ENCODE measurements around the gene TENM4. TPM values are rescaled to one million over a fixed set of nuclear protein-coding genes. Genes with fewer than 3 reads are reported as not detected.

The TENM4 gene
- total RNA-seq, 1 experiment from 2014 or later, result 25.0 TPM

- TF ChIP-seq ATF6 (CRISPR knock-in tag; IDR thresholded peaks at IDR 0.05), result no peak
These were observed 667.8 kb downstream of the TENM4 start (continued) for GRCh38 chr11:78773077-78773476.

- Mint-ChIP-seq H3K36me3 (no peaks in the 10 kb centered on the region), H3K27me3 (ENCODE audit: low read depth) (no peaks in the 10 kb centered on the region), H3K4me1 (no peaks in the 10 kb centered on the region), H3K9me3 (no peaks in the 10 kb centered on the region), H3K4me3 (no peak overlapping the region), H3K27ac (no peak overlapping the region)
- no peak for ATAC-seq
- ChIA-PET CTCF (no interaction called here), POLR2A (no interaction called here)
- TF ChIP-seq TCF7 (CRISPR knock-in tag; IDR thresholded peaks at IDR 0.05; ENCODE audit: low read depth), result no peak
- TF ChIP-seq NR3C1 (CRISPR knock-in tag; conservative IDR thresholded peaks at IDR 0.05; ENCODE audit: low read depth), result no peak
- no peak for TF ChIP-seq AR (CRISPR knock-in tag; IDR thresholded peaks at IDR 0.05)
- TF ChIP-seq NFE2L1 (CRISPR knock-in tag; IDR thresholded peaks at IDR 0.05), result no peak
- TF ChIP-seq ATF3 (CRISPR knock-in tag; conservative IDR thresholded peaks at IDR 0.05), result no peak
- TF ChIP-seq, protein P1, sequence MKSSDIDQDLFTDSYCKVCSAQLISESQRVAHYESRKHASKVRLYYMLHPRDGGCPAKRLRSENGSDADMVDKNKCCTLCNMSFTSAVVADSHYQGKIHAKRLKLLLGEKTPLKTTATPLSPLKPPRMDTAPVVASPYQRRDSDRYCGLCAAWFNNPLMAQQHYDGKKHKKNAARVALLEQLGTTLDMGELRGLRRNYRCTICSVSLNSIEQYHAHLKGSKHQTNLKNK (CRISPR knock-in tag; IDR thresholded peaks at IDR 0.05), result no peak
- TF ChIP-seq, protein P2, sequence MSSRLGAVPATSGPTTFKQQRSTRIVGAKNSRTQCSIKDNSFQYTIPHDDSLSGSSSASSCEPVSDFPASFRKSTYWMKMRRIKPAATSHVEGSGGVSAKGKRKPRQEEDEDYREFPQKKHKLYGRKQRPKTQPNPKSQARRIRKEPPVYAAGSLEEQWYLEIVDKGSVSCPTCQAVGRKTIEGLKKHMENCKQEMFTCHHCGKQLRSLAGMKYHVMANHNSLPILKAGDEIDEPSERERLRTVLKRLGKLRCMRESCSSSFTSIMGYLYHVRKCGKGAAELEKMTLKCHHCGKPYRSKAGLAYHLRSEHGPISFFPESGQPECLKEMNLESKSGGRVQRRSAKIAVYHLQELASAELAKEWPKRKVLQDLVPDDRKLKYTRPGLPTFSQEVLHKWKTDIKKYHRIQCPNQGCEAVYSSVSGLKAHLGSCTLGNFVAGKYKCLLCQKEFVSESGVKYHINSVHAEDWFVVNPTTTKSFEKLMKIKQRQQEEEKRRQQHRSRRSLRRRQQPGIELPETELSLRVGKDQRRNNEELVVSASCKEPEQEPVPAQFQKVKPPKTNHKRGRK (CRISPR knock-in tag; IDR thresholded peaks at IDR 0.05; ENCODE audit: borderline replicate concordance), result no peak
- no peak for TF ChIP-seq TP53 (CRISPR knock-in tag; IDR thresholded peaks at IDR 0.05)
- TF ChIP-seq, protein P3, sequence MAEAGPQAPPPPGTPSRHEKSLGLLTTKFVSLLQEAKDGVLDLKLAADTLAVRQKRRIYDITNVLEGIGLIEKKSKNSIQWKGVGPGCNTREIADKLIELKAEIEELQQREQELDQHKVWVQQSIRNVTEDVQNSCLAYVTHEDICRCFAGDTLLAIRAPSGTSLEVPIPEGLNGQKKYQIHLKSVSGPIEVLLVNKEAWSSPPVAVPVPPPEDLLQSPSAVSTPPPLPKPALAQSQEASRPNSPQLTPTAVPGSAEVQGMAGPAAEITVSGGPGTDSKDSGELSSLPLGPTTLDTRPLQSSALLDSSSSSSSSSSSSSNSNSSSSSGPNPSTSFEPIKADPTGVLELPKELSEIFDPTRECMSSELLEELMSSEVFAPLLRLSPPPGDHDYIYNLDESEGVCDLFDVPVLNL (CRISPR knock-in tag; IDR thresholded peaks at IDR 0.05; ENCODE audit: borderline replicate concordance, low read depth), result no peak
- TF ChIP-seq, protein P4, sequence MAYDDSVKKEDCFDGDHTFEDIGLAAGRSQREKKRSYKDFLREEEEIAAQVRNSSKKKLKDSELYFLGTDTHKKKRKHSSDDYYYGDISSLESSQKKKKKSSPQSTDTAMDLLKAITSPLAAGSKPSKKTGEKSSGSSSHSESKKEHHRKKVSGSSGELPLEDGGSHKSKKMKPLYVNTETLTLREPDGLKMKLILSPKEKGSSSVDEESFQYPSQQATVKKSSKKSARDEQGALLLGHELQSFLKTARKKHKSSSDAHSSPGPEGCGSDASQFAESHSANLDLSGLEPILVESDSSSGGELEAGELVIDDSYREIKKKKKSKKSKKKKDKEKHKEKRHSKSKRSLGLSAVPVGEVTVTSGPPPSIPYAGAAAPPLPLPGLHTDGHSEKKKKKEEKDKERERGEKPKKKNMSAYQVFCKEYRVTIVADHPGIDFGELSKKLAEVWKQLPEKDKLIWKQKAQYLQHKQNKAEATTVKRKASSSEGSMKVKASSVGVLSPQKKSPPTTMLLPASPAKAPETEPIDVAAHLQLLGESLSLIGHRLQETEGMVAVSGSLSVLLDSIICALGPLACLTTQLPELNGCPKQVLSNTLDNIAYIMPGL (CRISPR knock-in tag; IDR thresholded peaks at IDR 0.05), result no peak
- no peak for TF ChIP-seq ZNF219 (CRISPR knock-in tag; IDR thresholded peaks at IDR 0.05; ENCODE audit: borderline replicate concordance)
- TF ChIP-seq FOXJ3 (CRISPR knock-in tag; IDR thresholded peaks at IDR 0.05; ENCODE audit: borderline replicate concordance), result no peak
- TF ChIP-seq PRDM15 (CRISPR knock-in tag; IDR thresholded peaks at IDR 0.05), result no peak
- TF ChIP-seq SMAD3 (CRISPR knock-in tag; IDR thresholded peaks at IDR 0.05; ENCODE audit: borderline replicate concordance), result no peak
- no peak for TF ChIP-seq ZNF416 (CRISPR knock-in tag; IDR thresholded peaks at IDR 0.05)
- TF ChIP-seq SMAD4 (CRISPR knock-in tag; IDR thresholded peaks at IDR 0.05), result no peak
- TF ChIP-seq NR1H2 (CRISPR knock-in tag; IDR thresholded peaks at IDR 0.05), result no peak
- no peak for TF ChIP-seq EMX1 (CRISPR knock-in tag; IDR thresholded peaks at IDR 0.05)
- no peak for DNase-seq (ENCODE audit: low spot score)
These were observed 668.6 kb downstream of the TENM4 start for GRCh38 chr11:78772186-78772585.

Data from WTC11 (cell line).